Fibroblast of lung (primary cell): Measurements from ENCODE around the gene CDYL.

Experiments used
- CTCF ChIP-seq, 2 donors: IDR thresholded peaks in 1 of 2; conservative IDR thresholded peaks in 1 of 2; 1 replicate in 1 of 2; 2 replicates in 1 of 2; pipeline ENCODE4 v1.5.1; 2011 to 2012; ENCODE audit warnings: low read length in 2 of 2, control low read depth in 1 of 2, inconsistent platforms in 1 of 2, low read depth in 1 of 2, mild to moderate bottlenecking in 1 of 2
- EZH2 ChIP-seq: IDR thresholded peaks from 2 replicates; pipeline ENCODE4 v1.5.1; 2012; ENCODE audit warnings: low read length, control low read depth, mild to moderate bottlenecking; ENCODE audit errors: missing control alignments

GRCh38 chr6:4907602-4908001 lies 131.4 kb downstream of the CDYL start:
- TF ChIP-seq CTCF (conservative IDR thresholded peaks at IDR 0.05 in 1 of 2, IDR thresholded peaks at IDR 0.05 in 1 of 2; ENCODE audit: low read depth in 1 of 2, low read length in 2 of 2) (no peak), EZH2 (no peak)
